HepG2 (cell line): ENCODE data around the gene MTF1. TPM values are rescaled to one million over a fixed set of nuclear protein-coding genes. Genes with fewer than 3 reads are reported as not detected.

Experiments
- ARHGAP35 ChIP-seq: sonication (generic); formaldehyde crosslinking; IDR thresholded peaks from 2 replicates; pipeline ENCODE4 v1.9.0; 2022; ENCODE audit warnings: mild to moderate bottlenecking, inconsistent platforms, moderate library complexity, missing genetic modification reagents, borderline replicate concordance
- HMG20A ChIP-seq: IDR thresholded peaks from 2 replicates; pipeline ENCODE4 v1.6.1; 2016; ENCODE audit warnings: borderline replicate concordance
- KAT8 ChIP-seq: IDR thresholded peaks from 2 replicates; pipeline ENCODE4 v1.6.1; 2016; ENCODE audit warnings: missing genetic modification reagents, missing compliant biosample characterization
- NFE2L1 ChIP-seq: sonication (generic); formaldehyde crosslinking; IDR thresholded peaks from 2 replicates; pipeline ENCODE4 v1.4.0; 2020; ENCODE audit warnings: missing genetic modification reagents, mild to moderate bottlenecking, borderline replicate concordance
- NR2F6 ChIP-seq, 2 experiments: IDR thresholded peaks; 2 replicates each; pipeline ENCODE4 v1.6.1; 2016; ENCODE audit warnings: antibody characterized with exemption in 1 of 2, mild to moderate bottlenecking in 1 of 2
- TAF1 ChIP-seq: sonication (generic); formaldehyde crosslinking; IDR thresholded peaks from 2 replicates; pipeline ENCODE4 v1.4.0; 2020; ENCODE audit warnings: missing genetic modification reagents
- TP53 ChIP-seq: sonication (generic); formaldehyde crosslinking; conservative IDR thresholded peaks from 2 replicates; pipeline ENCODE4 v1.4.0; 2020; ENCODE audit warnings: missing genetic modification reagents
- ZNF207 ChIP-seq: fragments of 450-650 bp; IDR thresholded peaks from 2 replicates; pipeline ENCODE4 v1.6.1; 2016; ENCODE audit warnings: antibody characterized with exemption, borderline replicate concordance
- ZNF552 ChIP-seq: sonication (generic); formaldehyde crosslinking; IDR thresholded peaks from 2 replicates; pipeline ENCODE4 v1.9.0; 2022; ENCODE audit warnings: missing genetic modification reagents, mild to moderate bottlenecking, borderline replicate concordance
- ZNF724P ChIP-seq: sonication (generic); formaldehyde crosslinking; IDR thresholded peaks from 2 replicates; pipeline ENCODE4 v1.8.0; 2022; ENCODE audit warnings: missing genetic modification reagents, borderline replicate concordance
- ZNF841 ChIP-seq: sonication (generic); formaldehyde crosslinking; IDR thresholded peaks from 2 replicates; pipeline ENCODE4 v1.8.1; 2023; ENCODE audit warnings: missing genetic modification reagents, borderline replicate concordance
- polyA plus RNA-seq, 8 experiments: library from polyadenylated mRNA; depleted of rRNA in 3 of 8; stranded (reverse) in 7 of 8; unstranded in 1 of 8; fragments of >200 nt; fragmentation: Illumina TruSeq in 4 of 8; extraction: Trizol in 4 of 8; gene quantifications; 2 replicates each; pipeline versions ENCODE4 v1.2.1 to v1.2.3, GENCODE V29; 2011 to 2016; ENCODE audit warnings: low read depth in 4 of 8, missing spikeins in 1 of 8, mixed read lengths in 1 of 8; ENCODE audit not compliant: insufficient read depth in 1 of 8
- total RNA-seq, 5 experiments: library from RNA; depleted of rRNA; stranded (reverse); fragments of >200 nt; fragmentation: Illumina TruSeq; extraction: Trizol; gene quantifications; 2 replicates each; pipeline ENCODE4 v1.2.3, GENCODE V29; 2016; ENCODE audit warnings: low read depth in 1 of 5
- TF ChIP-seq, protein P1 (sequence below): sonication (generic); formaldehyde crosslinking; IDR thresholded peaks from 2 replicates; pipeline ENCODE4 v1.4.0; 2020; ENCODE audit warnings: missing genetic modification reagents
- TF ChIP-seq, protein P2 (sequence below): sonication (generic); formaldehyde crosslinking; IDR thresholded peaks from 2 replicates; pipeline ENCODE4 v1.5.0; 2020; ENCODE audit warnings: mild to moderate bottlenecking, missing genetic modification reagents, borderline replicate concordance
- TF ChIP-seq, protein P3 (sequence below): sonication (generic); formaldehyde crosslinking; IDR thresholded peaks from 2 replicates; pipeline ENCODE4 v1.4.0; 2020; ENCODE audit warnings: missing genetic modification reagents
- TF ChIP-seq, protein P4 (sequence below): IDR thresholded peaks from 2 replicates; pipeline ENCODE4 v1.6.1; 2012; ENCODE audit warnings: low read depth, low read length, improper control_type of control experiment
- TF ChIP-seq, protein P5 (sequence below): sonication (generic); formaldehyde crosslinking; IDR thresholded peaks from 2 replicates; pipeline ENCODE4 v1.8.1; 2023; ENCODE audit warnings: mild to moderate bottlenecking, moderate library complexity, missing genetic modification reagents

The MTF1 gene
- total and polyA plus RNA-seq, 2 of the 13 experiments (the other 11 are each of a cell fraction or from before 2014, with no cell fraction given) = 2.4 to 3.3 TPM

DNA sequence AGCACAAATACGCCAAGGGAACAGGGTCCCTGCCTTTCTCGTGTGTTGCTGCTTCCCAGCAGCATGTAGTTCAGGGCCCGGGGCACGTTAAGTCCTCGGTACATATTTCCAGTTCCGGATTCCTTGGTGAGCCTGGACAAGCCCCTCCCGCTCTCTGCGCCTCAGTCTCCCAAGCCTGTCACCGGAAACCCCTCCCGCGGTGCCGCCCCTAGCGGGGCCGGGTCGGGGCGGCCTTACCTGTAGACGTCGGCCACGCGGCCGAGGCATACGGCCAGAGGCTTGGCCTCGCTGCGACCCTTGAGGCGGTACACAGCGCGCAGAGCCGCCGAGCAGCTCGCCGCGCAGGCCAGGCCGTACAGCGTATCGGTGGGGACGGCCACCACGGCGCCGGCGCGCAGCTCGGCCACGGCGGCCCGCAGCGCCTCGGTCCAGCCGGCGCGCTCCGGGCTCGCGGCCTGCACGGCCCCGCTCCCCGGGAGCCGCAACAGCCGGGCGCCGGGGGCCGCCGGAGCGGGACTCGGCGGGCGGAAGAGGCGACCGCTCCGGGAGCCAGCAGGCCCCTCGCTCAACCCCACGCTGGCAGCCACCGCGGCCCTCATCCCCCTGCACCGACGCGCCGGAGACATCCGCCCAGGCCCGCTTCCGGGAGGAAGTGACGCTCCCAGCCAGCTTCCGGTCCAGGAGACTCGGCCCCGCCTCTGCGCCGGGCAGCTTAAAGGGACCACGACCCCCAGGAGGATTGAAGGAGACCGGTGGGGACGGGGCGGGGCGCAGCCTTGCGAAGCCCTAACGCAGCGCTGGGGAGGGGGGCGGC is 51.6 kb downstream of the MTF1 start, which contains the start of the genes C1orf122 and YRDC (continued):
- TF ChIP-seq, protein P1, sequence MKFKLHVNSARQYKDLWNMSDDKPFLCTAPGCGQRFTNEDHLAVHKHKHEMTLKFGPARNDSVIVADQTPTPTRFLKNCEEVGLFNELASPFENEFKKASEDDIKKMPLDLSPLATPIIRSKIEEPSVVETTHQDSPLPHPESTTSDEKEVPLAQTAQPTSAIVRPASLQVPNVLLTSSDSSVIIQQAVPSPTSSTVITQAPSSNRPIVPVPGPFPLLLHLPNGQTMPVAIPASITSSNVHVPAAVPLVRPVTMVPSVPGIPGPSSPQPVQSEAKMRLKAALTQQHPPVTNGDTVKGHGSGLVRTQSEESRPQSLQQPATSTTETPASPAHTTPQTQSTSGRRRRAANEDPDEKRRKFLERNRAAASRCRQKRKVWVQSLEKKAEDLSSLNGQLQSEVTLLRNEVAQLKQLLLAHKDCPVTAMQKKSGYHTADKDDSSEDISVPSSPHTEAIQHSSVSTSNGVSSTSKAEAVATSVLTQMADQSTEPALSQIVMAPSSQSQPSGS (CRISPR knock-in tag) = no peak
- TF ChIP-seq ZNF724P (CRISPR knock-in tag) = 0 out of 2 replicates have a peak, but pooled peaks have one; percentile 68
- peak; percentile 48 for TF ChIP-seq TAF1 (CRISPR knock-in tag)
- TF ChIP-seq ZNF841 (CRISPR knock-in tag) = no peak
- no peak for TF ChIP-seq ZNF207
- TF ChIP-seq, protein P2, sequence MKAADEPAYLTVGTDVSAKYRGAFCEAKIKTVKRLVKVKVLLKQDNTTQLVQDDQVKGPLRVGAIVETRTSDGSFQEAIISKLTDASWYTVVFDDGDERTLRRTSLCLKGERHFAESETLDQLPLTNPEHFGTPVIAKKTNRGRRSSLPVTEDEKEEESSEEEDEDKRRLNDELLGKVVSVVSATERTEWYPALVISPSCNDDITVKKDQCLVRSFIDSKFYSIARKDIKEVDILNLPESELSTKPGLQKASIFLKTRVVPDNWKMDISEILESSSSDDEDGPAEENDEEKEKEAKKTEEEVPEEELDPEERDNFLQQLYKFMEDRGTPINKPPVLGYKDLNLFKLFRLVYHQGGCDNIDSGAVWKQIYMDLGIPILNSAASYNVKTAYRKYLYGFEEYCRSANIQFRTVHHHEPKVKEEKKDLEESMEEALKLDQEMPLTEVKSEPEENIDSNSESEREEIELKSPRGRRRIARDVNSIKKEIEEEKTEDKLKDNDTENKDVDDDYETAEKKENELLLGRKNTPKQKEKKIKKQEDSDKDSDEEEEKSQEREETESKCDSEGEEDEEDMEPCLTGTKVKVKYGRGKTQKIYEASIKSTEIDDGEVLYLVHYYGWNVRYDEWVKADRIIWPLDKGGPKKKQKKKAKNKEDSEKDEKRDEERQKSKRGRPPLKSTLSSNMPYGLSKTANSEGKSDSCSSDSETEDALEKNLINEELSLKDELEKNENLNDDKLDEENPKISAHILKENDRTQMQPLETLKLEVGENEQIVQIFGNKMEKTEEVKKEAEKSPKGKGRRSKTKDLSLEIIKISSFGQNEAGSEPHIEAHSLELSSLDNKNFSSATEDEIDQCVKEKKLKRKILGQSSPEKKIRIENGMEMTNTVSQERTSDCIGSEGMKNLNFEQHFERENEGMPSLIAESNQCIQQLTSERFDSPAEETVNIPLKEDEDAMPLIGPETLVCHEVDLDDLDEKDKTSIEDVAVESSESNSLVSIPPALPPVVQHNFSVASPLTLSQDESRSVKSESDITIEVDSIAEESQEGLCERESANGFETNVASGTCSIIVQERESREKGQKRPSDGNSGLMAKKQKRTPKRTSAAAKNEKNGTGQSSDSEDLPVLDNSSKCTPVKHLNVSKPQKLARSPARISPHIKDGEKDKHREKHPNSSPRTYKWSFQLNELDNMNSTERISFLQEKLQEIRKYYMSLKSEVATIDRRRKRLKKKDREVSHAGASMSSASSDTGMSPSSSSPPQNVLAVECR (CRISPR knock-in tag) = peak; percentile 80
- TF ChIP-seq, protein P3, sequence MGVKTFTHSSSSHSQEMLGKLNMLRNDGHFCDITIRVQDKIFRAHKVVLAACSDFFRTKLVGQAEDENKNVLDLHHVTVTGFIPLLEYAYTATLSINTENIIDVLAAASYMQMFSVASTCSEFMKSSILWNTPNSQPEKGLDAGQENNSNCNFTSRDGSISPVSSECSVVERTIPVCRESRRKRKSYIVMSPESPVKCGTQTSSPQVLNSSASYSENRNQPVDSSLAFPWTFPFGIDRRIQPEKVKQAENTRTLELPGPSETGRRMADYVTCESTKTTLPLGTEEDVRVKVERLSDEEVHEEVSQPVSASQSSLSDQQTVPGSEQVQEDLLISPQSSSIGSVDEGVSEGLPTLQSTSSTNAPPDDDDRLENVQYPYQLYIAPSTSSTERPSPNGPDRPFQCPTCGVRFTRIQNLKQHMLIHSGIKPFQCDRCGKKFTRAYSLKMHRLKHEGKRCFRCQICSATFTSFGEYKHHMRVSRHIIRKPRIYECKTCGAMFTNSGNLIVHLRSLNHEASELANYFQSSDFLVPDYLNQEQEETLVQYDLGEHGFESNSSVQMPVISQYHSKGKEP (CRISPR knock-in tag) = peak; percentile 78; the same call in 1 of the 2 replicates
- TF ChIP-seq, protein P4, sequence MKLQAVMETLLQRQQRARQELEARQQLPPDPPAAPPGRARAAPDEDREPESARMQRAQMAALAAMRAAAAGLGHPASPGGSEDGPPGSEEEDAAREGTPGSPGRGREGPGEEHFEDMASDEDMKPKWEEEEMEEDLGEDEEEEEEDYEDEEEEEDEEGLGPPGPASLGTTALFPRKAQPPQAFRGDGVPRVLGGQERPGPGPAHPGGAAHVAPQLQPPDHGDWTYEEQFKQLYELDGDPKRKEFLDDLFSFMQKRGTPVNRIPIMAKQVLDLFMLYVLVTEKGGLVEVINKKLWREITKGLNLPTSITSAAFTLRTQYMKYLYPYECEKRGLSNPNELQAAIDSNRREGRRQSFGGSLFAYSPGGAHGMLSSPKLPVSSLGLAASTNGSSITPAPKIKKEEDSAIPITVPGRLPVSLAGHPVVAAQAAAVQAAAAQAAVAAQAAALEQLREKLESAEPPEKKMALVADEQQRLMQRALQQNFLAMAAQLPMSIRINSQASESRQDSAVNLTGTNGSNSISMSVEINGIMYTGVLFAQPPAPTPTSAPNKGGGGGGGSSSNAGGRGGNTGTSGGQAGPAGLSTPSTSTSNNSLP = no peak
- peak; percentile 81 for TF ChIP-seq KAT8 (CRISPR knock-in tag)
- no peak for TF ChIP-seq ARHGAP35
- no peak for TF ChIP-seq ZNF552 (CRISPR knock-in tag)
- no peak for TF ChIP-seq HMG20A (CRISPR knock-in tag)
- no peak for TF ChIP-seq NR2F6 (IDR thresholded peaks at IDR 0.05)
- 0 out of 2 replicates have a peak, but pooled peaks have one; percentile 6 for TF ChIP-seq NR2F6 (CRISPR knock-in tag; IDR thresholded peaks at IDR 0.05)
- TF ChIP-seq, protein P5, sequence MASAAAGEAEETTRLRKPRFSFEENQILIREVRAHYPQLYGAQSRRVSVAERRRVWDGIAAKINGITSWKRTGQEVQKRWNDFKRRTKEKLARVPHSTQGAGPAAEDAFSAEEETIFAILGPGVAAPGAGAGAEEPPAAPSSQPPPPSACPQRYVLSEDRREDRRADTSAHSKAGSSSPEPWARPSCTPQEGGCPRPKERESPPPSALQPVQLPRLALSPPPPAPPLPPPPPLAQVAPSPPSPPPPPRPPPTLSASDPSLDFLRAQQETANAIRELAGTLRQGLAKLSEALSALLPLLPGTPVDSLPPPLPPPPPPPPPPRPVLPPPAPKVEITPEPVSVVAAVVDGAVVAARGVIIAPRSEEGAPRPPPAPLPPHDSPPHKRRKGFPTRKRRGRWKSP = peak; percentile 52
- TF ChIP-seq NFE2L1 (CRISPR knock-in tag) = no peak
- TF ChIP-seq TP53 (CRISPR knock-in tag) = 0 out of 2 replicates have a peak, but pooled peaks have one; percentile 22
